Activated effector memory CD4-positive, alpha-beta T cell treated with Interleukin-2 at 50 U/mL for 16 hours (primary cell): ENCODE results near the gene POMT1.
"Not testable (repeated sequence)": the region's sequence is repeated elsewhere in the genome, so short reads cannot be mapped to it uniquely, and the experiment has no call there.

ENCODE experiments used
- DNase-seq: peaks from one replicate; pipeline ENCODE4 v3.0.0-alpha.2; 2020

POMT1 gene

GRCh38 chr9:131502781-131503625 is at the start of gene POMT1:
TSS of gene POMT1 (plus strand) at chr9:131502918. CDS start at chr9:131504219, 1,301 bp downstream.
- DNase-seq = peak; percentile 87

GRCh38 chr9:131454028-131454427 is 48.7 kb upstream of the POMT1 start:
- no peak for DNase-seq

GRCh38 chr9:131455655-131456054 is 47.1 kb upstream of the POMT1 start:
- DNase-seq = not testable (repeated sequence)

GRCh38 chr9:131457746-131458145 is 45.0 kb upstream of the POMT1 start:
- DNase-seq = no peak

GRCh38 chr9:131459056-131459455 is 43.7 kb upstream of the POMT1 start:
- no peak for DNase-seq

- DNase-seq = no peak
Observed at GRCh38 chr9:131461166-131461565, 41.6 kb upstream of the POMT1 start.

- no peak for DNase-seq
Observed at GRCh38 chr9:131464354-131465000, 38.2 kb upstream of the POMT1 start.

GRCh38 chr9:131465401-131465800 is 37.3 kb upstream of the POMT1 start:
- no peak for DNase-seq

- no peak for DNase-seq
Observed at GRCh38 chr9:131467214-131467935, 35.3 kb upstream of the POMT1 start.

- no peak for DNase-seq
Observed at GRCh38 chr9:131468031-131468430, 34.7 kb upstream of the POMT1 start.

GRCh38 chr9:131469356-131469755 is 33.4 kb upstream of the POMT1 start:
- no peak for DNase-seq

GRCh38 chr9:131469951-131470350 is 32.8 kb upstream of the POMT1 start:
- no peak for DNase-seq

- DNase-seq = no peak
Observed at GRCh38 chr9:131470581-131470991, 32.1 kb upstream of the POMT1 start.

- DNase-seq = not testable (repeated sequence)
Observed at GRCh38 chr9:131472085-131472484, 30.6 kb upstream of the POMT1 start.

- no peak for DNase-seq
Observed at GRCh38 chr9:131473198-131473885, 29.4 kb upstream of the POMT1 start.

GRCh38 chr9:131473891-131474290 is 28.8 kb upstream of the POMT1 start:
- no peak for DNase-seq

GRCh38 chr9:131474711-131475110 is 28.0 kb upstream of the POMT1 start:
- DNase-seq = no peak

GRCh38 chr9:131475111-131475955 is 27.4 kb upstream of the POMT1 start:
- no peak for DNase-seq

GRCh38 chr9:131475956-131476776 is 26.6 kb upstream of the POMT1 start:
- no peak for DNase-seq

- DNase-seq = no peak
Observed at GRCh38 chr9:131476777-131477345, 25.9 kb upstream of the POMT1 start.

GRCh38 chr9:131477367-131477766 is 25.4 kb upstream of the POMT1 start:
- no peak for DNase-seq
